AG04450 (cell line): ENCODE results near the gene FOSL1. TPM values are rescaled to one million over a fixed set of nuclear protein-coding genes. Genes with fewer than 3 reads are reported as not detected.

Source experiments
- CTCF ChIA-PET: fragments of 300-600, 350-600 bp; formaldehyde crosslinking; extraction: SDS; loops from one replicate; lab custom pipeline; 2022; ENCODE audit warnings: antibody characterized with exemption, inconsistent platforms; lab: Charles Lee
- POLR2A ChIA-PET: fragments of 350-600 bp; formaldehyde crosslinking; extraction: SDS; loops from one replicate; lab custom pipeline; 2021; ENCODE audit warnings: antibody characterized with exemption, inconsistent platforms; lab: Yijun Ruan, JAX
- DNase-seq: peaks from one replicate; pipeline ENCODE4 v3.0.0-alpha.2; 2011; ENCODE audit warnings: low read depth, low spot score
- H3K27ac ChIP-seq: one replicate; pipeline ENCODE4 v1.5.1; 2012; ENCODE audit warnings: low read depth, low read length, control low read depth
- H3K27me3 ChIP-seq: one replicate; pipeline ENCODE4 v1.6.0; 2012; ENCODE audit warnings: low read length; ENCODE audit not compliant: control insufficient read depth, insufficient read depth
- H3K4me3 ChIP-seq: 2 replicates; pipeline ENCODE4 v1.5.1; 2011; ENCODE audit warnings: mild to moderate bottlenecking, low read depth, low read length, control low read depth
- H3K9me3 ChIP-seq: 2 replicates; pipeline ENCODE4 v1.5.1; 2012; ENCODE audit warnings: low read length; ENCODE audit not compliant: control insufficient read depth, insufficient read depth
- polyA plus RNA-seq: library from polyadenylated mRNA; depleted of rRNA; stranded (reverse); fragments of >200 nt; gene quantifications from 2 replicates; pipeline ENCODE4 v1.2.3, GENCODE V29; 2011
- TF ChIP-seq, protein P1 (sequence below): IDR thresholded peaks from 2 replicates; pipeline ENCODE4 v1.5.1; 2011; ENCODE audit warnings: low read depth, low read length, control low read depth, inconsistent platforms

FOSL1 gene
- polyA plus RNA-seq, 1 experiment, result 7.9 TPM

DNA sequence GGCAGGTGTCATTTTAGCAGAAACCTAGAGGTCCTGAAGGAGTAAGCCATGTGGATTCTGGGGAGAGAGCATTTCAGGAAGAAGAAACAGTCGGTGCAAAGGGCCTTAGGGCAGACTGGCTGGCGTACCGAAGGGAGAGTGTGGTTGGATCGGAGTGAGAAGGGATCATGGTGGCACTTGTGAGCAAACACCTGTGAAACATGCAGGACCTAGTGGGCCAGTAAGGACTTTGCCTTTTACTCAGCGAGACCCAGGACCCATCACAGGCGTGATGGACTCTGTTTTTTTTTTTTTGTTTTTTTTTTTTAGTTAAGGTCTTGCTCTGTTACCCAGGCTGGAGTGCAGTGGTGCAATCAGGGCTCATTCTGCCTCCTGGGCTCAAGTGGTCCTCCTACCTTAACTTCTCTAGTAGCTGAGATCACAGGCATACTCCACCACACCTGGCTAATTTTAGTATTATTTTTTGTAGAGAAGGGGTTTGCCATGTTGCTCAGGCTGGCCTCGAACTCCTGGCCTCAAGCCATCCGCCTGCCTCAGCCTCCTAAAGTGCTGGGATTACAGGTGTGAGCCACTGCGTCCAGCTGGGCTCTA is 41.6 kb upstream of the FOSL1 start:
- CTCF ChIA-PET, result interaction anchor here (1.1 to 1.6 kb wide), 3 partner anchors 53 to 57 kb away, joined by 4 to 10 read pairs (median 7); partner anchors contain the start of gene FIBP

DNA sequence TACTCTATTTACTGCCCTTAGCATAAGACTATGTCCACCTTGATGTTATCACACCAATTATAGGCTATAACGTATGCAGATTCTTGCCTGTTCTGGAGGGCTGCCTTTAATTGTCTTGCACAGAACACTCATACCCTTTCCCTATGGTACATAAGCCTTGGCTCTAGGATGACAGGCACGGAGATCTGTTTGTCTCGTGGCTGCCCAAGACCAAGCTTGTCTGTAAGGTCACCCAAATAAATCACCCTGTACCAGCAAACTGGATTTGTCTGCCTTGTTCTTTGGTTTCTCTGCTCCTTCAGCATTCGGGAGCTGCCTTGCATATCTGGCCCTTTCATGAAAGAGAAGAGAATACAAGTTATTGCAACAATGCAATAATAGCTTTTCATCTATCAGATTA is 37.6 kb upstream of the FOSL1 start:
- no peak overlapping the region for H3K4me3 ChIP-seq
- TF ChIP-seq, protein P1, sequence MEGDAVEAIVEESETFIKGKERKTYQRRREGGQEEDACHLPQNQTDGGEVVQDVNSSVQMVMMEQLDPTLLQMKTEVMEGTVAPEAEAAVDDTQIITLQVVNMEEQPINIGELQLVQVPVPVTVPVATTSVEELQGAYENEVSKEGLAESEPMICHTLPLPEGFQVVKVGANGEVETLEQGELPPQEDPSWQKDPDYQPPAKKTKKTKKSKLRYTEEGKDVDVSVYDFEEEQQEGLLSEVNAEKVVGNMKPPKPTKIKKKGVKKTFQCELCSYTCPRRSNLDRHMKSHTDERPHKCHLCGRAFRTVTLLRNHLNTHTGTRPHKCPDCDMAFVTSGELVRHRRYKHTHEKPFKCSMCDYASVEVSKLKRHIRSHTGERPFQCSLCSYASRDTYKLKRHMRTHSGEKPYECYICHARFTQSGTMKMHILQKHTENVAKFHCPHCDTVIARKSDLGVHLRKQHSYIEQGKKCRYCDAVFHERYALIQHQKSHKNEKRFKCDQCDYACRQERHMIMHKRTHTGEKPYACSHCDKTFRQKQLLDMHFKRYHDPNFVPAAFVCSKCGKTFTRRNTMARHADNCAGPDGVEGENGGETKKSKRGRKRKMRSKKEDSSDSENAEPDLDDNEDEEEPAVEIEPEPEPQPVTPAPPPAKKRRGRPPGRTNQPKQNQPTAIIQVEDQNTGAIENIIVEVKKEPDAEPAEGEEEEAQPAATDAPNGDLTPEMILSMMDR, result no peak
- POLR2A ChIA-PET, result interaction anchor here (0.6 kb wide), 1 partner anchor 285 kb away, joined by 3 read pairs; no protein-coding TSS in a partner anchor
- no peak for DNase-seq
- no peaks in the 10 kb centered on the region for H3K9me3 ChIP-seq
- no peak overlapping the region for H3K27ac ChIP-seq
- no peaks in the 10 kb centered on the region for H3K27me3 ChIP-seq
- CTCF ChIA-PET, result interaction anchor here (1.9 kb wide), 1 partner anchor 53 kb away, joined by 8 read pairs; no protein-coding TSS in a partner anchor

More for the DNA sequence above, 41.6 kb upstream of the FOSL1 start:
- Histone ChIP-seq H3K27me3 (no peaks in the 10 kb centered on the region), H3K27ac (peak overlapping the region; percentile 75), H3K9me3 (no peaks in the 10 kb centered on the region), H3K4me3 (no peak overlapping the region)
- DNase-seq, result no peak
- POLR2A ChIA-PET, result interaction anchor here (1.3 kb wide), 1 partner anchor 51 kb away, joined by 3 read pairs; the partner anchor contains the start of gene CCDC85B
- TF ChIP-seq, protein P1, result no peak

DNA sequence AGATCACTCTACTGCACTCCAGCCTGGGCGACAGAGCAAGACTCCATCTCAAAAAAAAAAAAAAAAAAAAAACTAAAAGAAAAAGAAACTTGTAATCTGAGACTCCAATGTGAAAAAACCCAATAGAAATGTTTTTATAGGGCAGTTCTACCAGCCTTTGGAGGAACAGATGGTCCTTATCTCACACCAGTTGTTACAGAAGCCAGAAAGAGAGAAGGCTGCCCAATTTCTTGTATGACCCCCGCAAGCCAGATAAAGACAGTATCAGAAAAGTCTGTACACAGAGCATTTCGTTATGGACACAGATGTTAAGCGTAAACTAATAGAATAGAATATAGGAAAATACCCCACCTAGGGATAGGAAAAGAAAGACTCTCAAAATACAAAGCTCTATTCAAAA is 33.8 kb upstream of the FOSL1 start:
- Histone ChIP-seq H3K27ac (no peak overlapping the region), H3K27me3 (no peaks in the 10 kb centered on the region), H3K9me3 (no peaks in the 10 kb centered on the region), H3K4me3 (no peak overlapping the region)
- POLR2A ChIA-PET, result interaction anchor here (1.0 kb wide), 1 partner anchor 44 kb away, joined by 8 read pairs; the partner anchor contains the start of gene CCDC85B
- peak; percentile 33 for DNase-seq
- TF ChIP-seq, protein P1, result no peak
- CTCF ChIA-PET, result interaction anchor here (0.7 to 1.0 kb wide), 4 partner anchors 33 to 74 kb away, joined by 3 to 8 read pairs (median 3); partner anchors contain the start of genes FIBP and MUS81

DNA sequence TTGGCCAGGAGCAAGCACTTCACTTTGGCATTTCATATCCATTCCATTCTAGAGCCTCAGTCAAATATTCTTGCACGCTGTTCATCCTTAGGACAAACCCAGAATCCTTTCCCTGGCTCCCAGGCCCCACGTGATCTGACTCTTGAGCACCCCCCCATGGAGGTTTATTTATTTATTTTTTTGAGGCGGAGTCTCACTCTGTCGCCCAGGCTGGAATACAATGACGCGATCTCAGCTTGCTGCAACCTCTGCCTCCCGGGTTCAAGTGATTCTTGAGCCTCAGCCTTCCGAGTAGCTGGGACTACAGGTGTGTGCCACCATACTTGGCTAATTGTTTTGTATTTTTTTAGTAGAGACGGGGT is 32.4 kb upstream of the FOSL1 start:
- TF ChIP-seq, protein P1, result no peak
- ChIA-PET CTCF (interaction anchor here (0.8 to 1.9 kb wide), 4 partner anchors 42 to 73 kb away, joined by 3 to 7 read pairs (median 4); partner anchors contain the start of genes CCDC85B and FIBP), POLR2A (interaction anchor here (0.5 kb wide), 1 partner anchor 18 kb away, joined by 3 read pairs; no protein-coding TSS in a partner anchor)
- no peak for DNase-seq
- no peak overlapping the region for H3K4me3 ChIP-seq
- no peak overlapping the region for H3K27ac ChIP-seq
- no peaks in the 10 kb centered on the region for H3K9me3 ChIP-seq
- no peaks in the 10 kb centered on the region for H3K27me3 ChIP-seq
